HG02970 (cell line): ENCODE measurements around the gene MTFR1L.
A peak's percentile ranks its signal among the peaks of the same experiment; 100 is the strongest.

Source experiments
- ATAC-seq: cut with Tn5 transposase; IDR thresholded peaks from one replicate; pipeline ENCODE4 v1.9.1; 2021; ENCODE audit warnings: mild to moderate bottlenecking, moderate library complexity, moderate number of reproducible peaks; ENCODE audit not compliant: unreplicated experiment, low FRiP score

MTFR1L gene

DNA sequence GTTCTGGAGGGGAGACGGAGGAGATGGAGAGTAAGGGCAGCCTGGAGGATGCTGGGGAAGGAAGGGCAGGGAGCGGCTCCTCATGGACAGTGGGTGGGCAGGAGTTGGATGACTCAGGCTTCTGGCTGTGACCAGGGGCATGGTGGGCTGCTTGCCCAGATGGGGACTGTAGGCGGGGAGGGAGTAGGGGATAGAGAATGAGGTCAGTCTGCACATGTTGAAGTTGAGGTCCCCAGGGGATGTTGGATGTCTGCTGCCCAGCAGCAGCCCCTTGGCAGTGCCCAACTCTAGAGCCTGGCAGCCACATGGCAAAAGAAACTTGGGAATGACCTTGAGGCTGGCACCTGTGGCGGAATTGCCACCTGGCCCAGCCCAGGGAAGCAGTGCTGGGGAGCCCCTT is 13.3 kb upstream of the MTFR1L start:
- no peak for ATAC-seq

DNA sequence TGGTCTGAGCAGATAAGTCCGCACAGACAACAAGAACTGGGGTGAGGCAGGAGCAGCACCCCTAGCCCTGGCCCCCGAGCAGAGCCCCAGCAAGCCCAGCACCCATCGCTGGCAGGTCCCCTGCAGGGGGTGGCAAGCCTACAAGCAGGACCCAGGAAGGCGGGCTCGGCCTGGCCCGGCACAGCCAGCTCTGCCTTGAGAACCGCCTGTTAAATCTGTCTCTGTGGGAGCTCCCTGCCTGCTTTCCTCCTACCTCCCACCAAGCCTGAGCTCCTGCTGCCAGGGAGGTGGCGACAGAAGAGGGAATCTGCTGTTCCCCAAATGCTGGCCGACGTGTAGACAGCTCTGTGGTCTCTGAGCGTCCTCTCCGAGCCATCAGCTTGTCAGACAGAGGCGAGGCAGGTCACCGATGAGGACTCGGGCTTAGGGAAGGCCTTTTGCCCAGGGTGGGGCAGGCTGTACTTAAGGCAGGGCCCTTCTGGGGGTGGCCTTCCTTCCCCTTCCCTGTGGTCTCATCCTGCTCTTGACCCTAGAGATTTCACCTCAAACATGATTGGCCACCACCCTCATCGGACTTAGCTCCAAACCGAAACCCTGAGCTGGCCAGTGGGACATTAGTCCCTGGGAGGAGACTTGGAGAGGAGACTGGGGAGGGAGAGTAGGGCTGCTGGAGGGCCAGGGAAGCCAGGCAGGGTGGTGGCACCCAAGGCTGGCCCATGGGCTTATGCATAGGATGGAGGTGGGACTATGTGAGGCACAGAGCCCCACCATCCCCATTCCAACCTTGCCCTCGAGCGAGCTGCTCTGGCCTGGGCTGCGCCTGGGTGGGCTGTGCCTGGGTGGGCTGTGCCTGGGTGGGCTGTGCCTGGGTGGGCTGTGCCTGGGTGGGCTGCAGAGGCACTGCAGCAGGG is 12.0 kb upstream of the MTFR1L start:
- ATAC-seq = no peak

DNA sequence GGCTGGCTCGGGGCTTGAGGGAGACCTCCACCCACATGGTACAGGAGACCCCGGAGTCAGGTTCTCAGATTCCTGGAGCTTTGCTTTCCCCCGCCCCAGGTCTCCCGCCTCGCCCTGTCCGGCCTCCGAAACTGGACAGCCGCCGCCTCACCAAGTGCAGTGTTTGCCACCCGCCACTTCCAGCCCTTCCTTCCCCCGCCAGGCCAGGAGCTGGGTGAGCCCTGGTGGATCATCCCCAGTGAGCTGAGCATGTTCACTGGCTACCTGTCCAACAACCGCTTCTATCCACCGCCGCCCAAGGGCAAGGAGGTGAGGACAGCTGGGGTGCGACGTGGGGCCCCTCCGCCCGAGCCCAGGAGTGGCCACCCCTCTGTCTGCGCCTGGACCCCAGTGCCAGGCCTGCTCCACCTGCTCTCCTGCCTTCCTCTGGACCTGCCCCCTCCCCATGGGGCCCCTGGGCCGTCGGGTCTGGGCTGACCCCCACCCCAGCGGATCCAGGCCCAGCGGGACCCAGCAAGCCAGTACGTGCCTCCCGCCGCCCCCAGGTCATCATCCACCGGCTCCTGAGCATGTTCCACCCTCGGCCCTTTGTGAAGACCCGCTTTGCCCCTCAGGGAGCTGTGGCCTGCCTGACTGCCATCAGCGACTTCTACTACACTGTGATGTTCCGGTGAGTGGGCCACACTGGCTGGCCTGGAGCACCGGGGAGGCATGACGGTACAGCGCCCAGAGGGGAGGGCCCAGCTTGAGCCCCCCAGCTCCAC is 11.1 kb upstream of the MTFR1L start:
- ATAC-seq = no peak

DNA sequence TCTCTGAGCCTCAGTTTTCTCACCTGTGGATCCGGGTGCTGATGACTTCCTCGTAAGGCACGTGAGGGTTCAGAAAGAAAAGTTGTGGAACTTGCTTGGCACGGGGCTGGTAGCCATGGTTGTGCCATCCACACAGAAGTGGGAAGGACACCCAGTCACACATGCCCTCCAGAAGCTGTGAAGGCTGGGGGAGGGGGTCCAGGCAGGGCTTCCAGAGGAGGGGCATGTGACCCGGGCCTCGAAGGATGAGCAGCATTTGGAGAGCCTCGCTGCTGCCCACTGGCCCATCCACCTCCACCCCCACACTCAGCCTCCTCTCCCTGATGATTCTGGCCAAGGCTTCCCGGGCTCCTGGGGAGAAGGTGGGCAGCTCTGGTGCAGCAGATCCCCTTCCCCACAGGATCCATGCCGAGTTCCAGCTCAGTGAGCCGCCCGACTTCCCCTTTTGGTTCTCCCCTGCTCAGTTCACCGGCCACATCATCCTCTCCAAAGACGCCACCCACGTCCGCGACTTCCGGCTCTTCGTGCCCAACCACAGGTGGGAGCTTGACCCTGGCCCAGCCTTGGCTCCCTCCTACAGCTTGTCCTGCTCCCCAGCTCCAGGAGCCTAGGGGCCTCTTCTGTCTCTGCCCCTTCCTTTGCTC is 10.3 kb upstream of the MTFR1L start:
- no peak for ATAC-seq

DNA sequence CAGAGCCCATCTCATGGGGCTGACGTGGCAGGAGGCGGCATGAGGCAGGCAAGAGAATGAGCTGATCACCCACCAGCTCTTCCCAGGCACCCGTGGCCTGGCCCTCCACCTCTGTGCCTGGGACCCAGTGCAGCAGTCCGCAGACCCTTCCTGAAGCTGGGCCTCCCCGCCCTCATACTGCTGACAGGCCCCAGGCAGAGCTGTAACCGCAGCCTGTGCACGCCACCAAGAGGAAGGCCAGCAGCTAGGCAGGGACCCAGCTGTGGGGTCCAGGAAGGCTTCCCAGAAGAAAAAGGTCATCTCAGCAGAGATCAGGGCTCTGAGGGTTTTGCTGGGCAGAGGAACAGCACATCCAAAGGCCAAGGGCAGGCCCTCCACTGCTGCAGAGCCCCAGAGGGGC is 9.8 kb upstream of the MTFR1L start:
- no peak for ATAC-seq

DNA sequence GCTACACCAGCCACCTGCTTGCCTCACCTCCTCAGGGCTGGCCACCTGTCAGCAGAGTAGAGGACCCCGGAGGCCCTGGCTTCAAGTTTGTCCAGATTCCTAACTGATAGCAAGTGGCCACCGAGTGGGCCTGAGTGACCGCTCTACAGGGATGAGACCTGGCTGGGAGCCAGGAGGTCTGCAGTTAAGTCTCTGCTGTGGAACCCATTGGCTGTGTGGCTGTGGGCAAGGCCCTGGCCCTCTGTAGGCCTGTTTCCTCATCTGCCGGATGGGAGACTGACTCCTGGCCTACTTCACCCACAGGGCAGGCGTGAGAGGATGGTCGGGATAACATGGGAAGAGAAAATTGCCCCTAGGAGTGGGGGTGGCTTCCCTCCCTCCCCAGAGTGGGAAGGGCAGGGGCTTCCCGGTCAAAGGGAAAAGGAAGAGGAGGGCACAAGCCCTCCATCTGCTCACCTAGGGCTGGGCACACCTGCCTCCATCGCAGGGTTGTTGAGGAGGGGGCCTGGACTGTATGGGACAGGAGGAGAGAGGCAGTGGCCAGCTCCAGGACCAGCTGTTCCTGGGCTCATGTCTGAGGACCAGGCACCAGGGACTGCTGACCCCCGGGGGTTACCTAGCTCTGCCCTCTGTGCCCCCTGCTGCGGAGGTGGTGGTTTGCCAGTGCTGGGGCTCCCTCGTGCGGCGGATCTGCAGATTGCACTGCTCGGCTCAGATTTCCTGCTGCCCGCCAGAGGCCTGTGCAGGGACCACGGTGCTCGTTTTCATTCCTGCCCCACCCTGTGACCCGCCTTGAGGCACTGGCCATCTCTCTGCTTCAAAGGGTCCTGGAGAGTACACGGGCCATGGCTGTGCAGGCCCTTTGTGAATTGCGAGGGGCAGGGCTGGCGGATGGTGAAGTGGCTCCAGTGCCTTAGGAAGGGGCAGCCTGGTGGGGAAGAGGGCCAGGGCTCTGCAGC is 9.1 kb upstream of the MTFR1L start:
- ATAC-seq = no peak

DNA sequence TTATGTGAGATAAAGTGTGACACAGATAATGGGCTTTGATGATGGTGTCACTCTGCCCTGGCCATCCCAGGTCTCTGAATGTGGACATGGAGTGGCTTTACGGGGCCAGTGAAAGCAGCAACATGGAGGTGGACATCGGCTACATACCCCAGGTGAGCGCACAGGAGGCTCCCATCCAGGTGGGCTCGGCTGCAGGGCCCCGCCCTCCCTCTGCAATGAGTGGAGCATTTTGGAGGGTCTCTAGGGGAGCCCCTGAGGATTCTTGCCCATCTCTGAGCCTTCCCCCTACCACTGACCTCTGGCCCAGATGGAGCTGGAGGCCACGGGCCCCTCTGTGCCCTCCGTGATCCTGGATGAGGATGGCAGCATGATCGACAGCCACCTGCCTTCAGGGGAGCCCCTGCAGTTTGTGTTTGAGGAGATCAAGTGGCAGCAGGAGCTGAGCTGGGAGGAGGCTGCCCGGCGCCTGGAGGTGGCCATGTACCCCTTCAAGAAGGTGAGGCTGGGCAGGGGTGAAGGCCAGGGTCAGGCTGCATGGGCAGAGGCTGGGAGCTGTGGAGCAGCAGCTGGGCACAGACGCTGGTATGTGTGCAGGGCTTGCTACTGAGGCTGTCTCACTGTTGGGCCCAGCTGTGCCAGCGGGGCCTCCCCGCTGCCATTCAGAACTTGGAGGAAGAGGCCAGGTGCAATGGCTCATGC is 8.2 kb upstream of the MTFR1L start:
- ATAC-seq = no peak

DNA sequence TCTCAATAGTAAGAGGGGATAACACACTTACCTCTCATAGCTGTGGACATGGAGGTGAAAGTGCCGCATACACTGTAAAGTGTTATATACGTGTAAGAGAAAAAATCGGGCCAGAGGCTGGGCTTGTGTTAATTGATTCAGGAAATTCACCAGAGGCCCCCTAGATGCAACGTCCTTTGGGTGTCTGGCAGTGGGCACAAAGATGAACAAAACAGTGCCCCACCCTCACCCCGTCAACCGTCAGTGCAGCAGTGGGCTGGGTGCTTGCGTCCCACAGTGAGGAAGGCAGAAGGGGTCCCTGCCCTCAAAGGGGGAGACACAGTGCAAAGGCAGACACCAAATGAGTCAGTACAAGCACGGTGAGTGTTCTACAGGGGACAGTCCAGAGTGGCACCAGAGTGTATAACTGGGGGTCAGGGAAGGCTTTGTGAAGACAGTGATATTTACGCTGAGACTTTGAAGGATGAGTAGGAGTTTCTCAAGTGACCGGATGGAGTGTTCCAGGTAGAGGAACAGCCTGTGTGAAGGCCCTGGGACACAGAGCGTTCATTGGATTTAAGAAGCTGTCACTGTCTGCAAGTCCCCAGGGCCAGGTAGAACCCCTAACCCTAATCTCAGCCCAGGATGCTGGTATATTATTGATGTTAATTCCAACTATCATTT is 6.6 kb upstream of the MTFR1L start:
- ATAC-seq = no peak

DNA sequence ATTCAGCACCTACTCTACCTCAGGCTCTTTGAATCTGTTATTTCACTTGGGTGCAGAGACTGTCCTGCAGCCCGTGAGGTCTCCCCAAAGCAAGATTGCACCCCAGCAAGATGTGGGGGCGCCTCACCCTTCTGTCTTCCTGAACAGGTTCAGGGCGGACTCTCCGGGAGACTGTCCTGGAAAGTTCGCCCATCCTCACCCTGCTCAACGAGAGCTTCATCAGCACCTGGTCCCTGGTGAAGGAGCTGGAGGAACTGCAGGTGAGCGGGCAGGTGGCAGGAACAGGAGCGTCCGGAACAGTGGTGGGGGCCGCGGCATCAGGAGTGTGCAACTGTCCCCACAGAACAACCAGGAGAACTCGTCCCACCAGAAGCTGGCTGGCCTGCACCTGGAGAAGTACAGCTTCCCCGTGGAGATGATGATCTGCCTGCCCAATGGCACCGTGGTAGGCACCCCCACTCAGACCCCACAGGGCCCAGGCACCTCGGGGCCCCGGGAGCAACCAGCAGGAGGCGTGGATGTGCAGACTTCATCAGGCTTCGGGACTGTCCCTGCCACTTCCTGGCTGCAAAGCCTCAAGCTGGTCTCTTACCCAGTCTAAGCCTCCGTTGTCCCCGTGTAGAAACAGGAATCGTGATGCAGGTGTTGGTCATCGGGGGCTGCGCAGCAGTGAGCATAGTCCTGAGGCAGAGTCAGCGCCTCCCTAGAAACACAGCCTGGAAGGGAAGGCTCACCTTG is 5.9 kb upstream of the MTFR1L start:
- no peak for ATAC-seq

DNA sequence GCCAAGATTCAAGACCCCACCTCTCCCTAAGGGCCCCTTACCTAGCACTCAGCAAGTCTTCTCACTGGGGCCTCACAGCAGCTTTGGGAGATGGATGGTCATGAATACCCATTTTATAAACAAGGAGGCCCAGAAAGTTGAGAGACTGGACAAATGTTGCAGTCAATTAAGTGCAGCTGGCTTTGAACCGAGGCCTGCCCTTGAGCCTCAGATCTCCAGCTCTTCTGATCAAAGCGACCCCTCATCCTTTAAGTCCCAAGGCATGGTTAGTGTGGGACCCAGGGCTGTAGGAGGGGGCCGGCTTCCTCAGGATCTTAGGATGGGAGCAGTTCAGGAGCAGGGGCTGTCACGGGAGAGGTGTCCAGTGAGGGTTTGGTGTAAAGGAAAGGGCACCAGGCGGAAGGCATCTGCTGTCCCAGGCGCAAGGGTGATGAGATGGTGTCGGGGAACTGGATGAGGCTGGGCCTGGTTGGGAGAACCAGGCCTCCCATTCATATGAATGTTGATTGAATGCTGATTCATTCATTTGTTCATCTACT is 5.1 kb upstream of the MTFR1L start:
- ATAC-seq = no peak

DNA sequence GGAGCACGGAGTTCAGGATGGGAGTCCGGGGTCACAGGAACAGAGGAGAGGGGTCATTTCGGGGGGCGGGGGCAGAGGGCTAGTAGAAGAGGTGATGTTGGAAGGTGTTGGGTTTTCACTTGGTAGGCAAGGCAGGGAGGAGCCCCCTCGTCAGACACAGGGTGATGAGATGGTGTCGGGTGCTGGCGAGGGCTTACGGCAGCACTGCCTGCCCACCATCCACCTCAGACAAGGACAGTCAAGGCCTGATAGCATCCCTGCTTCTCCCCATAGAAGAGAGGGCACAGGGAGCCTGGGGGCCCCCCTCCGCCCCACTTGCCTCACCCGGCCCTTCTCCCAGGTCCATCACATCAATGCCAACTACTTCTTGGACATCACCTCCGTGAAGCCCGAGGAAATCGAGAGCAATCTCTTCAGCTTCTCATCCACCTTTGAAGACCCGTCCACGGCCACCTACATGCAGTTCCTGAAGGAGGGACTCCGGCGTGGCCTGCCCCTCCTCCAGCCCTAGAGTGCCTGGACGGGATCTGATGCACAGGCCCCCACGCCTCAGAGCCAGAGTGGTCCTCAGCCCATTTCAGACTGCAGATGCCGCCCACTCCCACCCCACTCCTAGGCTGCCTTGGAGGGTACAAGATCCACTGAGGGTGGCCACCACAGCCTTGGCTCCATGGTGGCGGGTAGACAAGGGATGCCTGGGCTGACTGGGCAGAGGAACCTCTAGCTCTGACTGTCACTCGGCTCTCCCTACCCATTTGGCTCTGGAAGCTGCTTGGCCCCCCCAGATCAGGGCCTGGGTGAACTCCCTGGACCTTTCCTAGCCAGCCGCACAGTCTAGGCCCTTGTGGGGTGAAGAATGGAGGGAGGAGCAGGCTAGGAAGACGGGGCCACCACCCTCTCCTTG is 4.3 kb upstream of the MTFR1L start:
- no peak for ATAC-seq

DNA sequence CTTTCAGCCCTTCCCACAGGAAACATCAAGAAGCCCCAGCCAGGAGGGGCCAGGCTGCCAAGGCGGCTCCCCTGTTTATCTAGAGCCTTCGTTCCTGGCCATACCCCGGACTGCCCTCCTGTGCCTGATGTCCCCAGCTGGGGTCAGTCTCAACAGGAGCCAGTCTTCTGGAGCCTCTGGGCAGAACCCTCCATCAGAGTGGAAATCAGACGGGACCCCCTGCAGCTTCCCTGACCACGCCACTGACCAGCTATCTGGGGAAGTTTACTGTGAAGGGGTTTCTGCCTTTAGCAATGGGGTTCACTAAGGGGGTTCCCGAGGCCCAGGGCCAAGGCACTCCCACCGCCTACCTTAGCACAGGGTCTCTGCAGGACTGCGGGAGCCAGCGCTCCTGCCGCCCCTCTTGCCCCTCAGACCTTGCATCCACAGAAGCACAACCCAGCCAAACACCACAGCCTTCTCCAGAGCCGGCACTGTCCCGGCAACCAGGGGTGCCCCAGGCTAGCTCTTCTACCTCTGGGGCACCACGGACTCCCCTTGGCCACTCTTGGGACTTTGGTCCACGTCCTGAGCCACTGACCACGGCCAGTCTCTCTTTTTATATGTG is 3.5 kb upstream of the MTFR1L start:
- ATAC-seq = no peak

DNA sequence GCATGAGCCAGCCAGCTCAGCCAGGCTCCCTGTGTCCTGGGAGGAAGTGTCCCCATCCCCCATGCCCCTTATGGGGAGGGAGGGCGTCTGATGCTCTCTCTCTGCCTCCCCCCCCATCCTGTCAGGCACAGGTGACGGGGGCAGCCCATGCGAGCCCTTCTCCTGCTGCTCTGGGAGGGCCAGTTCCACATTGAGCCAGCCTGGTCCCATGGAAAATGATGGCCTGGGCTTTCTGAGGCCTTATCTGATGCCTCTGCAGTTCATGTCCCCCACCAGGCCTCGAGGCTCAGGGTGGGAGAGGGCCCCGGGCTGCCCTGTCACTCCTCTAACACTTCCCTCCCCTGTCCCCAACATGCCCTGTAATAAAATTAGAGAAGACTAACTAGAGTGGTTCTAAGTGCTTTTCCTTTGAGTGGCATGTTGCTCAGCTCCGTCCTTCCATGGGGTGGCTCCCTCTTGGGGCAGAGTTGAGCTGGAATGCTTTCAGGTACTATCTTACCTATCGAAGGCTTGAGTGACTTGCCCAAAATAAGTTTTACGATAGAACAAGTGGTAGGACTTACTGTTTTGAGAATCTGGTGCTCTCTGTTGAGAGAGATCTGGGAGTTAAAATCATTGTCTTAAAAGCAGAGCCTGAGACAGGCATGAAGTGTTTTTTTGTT is 1.8 kb upstream of the MTFR1L start:
- no peak for ATAC-seq

DNA sequence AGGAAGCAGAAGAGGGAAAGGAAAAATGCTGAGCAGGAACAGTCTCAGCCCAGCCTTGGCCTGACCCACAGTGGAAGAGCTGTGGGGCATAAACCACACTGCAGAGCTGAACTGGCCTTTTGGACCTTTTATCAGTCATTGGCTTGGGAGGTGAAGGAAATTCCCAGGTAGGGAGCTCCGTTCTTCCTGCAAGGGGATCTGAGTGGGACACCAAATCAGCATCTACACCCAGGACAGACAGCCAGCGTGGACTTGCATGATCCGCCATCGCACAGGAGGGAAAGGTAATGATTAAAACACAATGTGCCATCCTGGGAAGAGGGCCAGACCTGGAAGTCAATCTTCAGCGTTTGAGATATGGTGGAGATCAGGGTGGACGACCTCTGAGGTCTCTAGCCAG is 1.2 kb upstream of the MTFR1L start:
- ATAC-seq = no peak

DNA sequence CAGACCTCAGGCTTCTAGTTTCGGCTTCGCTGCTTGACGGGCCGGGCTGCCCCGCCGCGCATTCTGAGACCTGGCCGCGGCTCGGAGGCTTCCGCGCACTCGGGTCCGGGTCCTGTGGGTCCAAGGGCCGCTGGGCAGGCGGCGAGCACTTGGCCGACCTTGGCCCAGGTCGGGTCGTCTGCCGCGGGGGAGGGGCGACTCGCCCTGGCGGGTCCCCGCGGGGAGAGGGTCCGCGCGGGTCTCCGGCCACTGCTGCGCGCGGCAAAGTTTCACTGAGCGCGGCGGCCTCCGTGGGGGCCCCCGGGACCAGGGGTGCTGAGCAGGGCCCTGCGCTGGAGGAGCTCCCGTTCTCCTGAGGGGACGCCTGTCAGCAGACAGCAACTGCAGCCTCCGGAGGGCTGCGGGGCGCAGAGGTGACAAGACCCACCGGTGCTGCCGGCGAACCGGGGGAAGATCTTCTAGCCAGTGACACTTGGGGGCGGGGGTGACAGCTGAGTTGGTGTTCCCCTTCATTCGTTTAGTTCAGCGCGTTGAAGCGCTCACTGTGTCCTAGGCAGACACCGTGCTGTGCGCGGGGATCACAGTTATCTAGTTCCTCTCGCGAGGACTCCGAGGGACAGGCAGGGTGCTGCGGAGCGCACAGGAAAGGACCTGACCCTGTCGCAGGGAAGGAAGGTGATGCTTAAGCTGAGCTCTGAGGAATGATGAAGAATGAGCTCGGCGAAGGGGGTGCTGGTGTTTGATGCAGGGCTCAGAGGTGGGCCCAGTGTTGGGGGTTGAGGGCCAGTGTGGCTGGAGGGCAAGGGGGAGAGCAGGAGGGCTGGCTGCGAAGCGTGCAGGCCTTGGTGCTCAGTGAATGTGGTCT is 725 bp downstream of the MTFR1L start:
- peak; percentile 37 for ATAC-seq
